Small intestine (tissue), 7 donors: ENCODE results near the gene KRTAP5-1. TPM values are rescaled to one million over a fixed set of nuclear protein-coding genes. Genes with fewer than 3 reads are reported as not detected.
A peak's percentile ranks its signal among the peaks of the same experiment; 100 is the strongest.

Experiments
- DNase-seq, 2 donors: peaks; one replicate each; pipeline versions ENCODE4 v3.0.0 to v3.0.0-alpha.2; 2013
- FAIRE-seq: peaks from 2 replicates; lab custom pipeline; 2012; peaks lifted over from hg19 to GRCh38; lab: Jason Lieb, UNC
- H3K27ac ChIP-seq, 3 donors: one replicate each; pipeline ENCODE4 v1.5.1; 2013; ENCODE audit warnings: low read length in 2 of 3, mild to moderate bottlenecking in 2 of 3, control low read depth in 1 of 3, inconsistent platforms in 1 of 3, low read depth in 1 of 3, moderate library complexity in 1 of 3
- H3K27me3 ChIP-seq, 3 donors: one replicate each; pipeline ENCODE4 v1.6.1; 2013; ENCODE audit warnings: low read length in 3 of 3, inconsistent platforms in 1 of 3; ENCODE audit not compliant: control insufficient read depth in 3 of 3, insufficient read depth in 3 of 3
- H3K36me3 ChIP-seq, 3 donors: one replicate each; pipeline ENCODE4 v1.6.1; 2013; ENCODE audit warnings: low read length in 3 of 3, inconsistent platforms in 1 of 3, low read depth in 1 of 3, mild to moderate bottlenecking in 1 of 3, moderate library complexity in 1 of 3; ENCODE audit not compliant: control insufficient read depth in 3 of 3, insufficient read depth in 2 of 3
- H3K4me1 ChIP-seq, 3 donors: one replicate each; pipeline ENCODE4 v1.6.1; 2013; ENCODE audit warnings: low read length in 2 of 3, inconsistent platforms in 1 of 3, low read depth in 1 of 3, mild to moderate bottlenecking in 1 of 3, moderate library complexity in 1 of 3; ENCODE audit not compliant: control insufficient read depth in 3 of 3, insufficient read depth in 2 of 3
- H3K4me3 ChIP-seq, 3 donors: one replicate each; pipeline ENCODE4 v1.5.1; 2013; ENCODE audit warnings: low read length in 3 of 3, control low read depth in 1 of 3, inconsistent platforms in 1 of 3, low read depth in 1 of 3, mild to moderate bottlenecking in 1 of 3, moderate library complexity in 1 of 3
- H3K9me3 ChIP-seq, 2 donors: one replicate each; pipeline ENCODE4 v1.6.1; 2013; ENCODE audit warnings: low read depth in 1 of 2, low read length in 1 of 2; ENCODE audit not compliant: control insufficient read depth in 2 of 2, insufficient read depth in 1 of 2
- WGBS, 3 donors: extraction: QIAGEN DNeasy Blood & Tissue Kit; methylation state at CpG; one replicate each; pipeline ENCODE4 v1.1.7; 2013; 5-methylcytosine and 5-hydroxymethylcytosine counted together
- polyA plus RNA-seq, 4 donors: library from polyadenylated mRNA; stranded (reverse) in 3 of 4; unstranded in 1 of 4; fragments of 200-250 nt in 3 of 4; fragments of 120-200 nt in 1 of 4; gene quantifications; one replicate each; pipeline versions ENCODE4 v1.2.1 to v1.2.3, GENCODE V29; 2013
- donor health status: healthy with polysubstance abuse.
- donor health status: control.
- donor health status: control.
- donor health status: Bipolar disorder and iron deficiency.
- donor health status: healthy.

Gene KRTAP5-1
- polyA plus RNA-seq, 4 donors, result 2.0 TPM; not detected in 3

- FAIRE-seq (no peak), DNase-seq (peak in 1 of 2 donors; percentile 85)
- Histone ChIP-seq H3K4me1 (peaks cover 0 to 39% (median 2%) of the 10 kb centered on the region in 3 donors), H3K4me3 (peak overlapping the region; percentile 48 to 76 (median 61)), H3K9me3 (peaks cover 0 to 8% of the 10 kb centered on the region in 2 donors), H3K36me3 (peaks cover 0 to 14% (median 0%) of the 10 kb centered on the region in 3 donors), H3K27ac (peak overlapping the region; percentile 71 to 96 (median 88)), H3K27me3 (peaks cover 0 to 14% (median 0%) of the 10 kb centered on the region in 3 donors)
- 0 to 8% (median 3%) methylated on average over 5 to 7 of the region's 7 CpGs for WGBS, 3 donors
Measured at GRCh38 chr11:1573903-1574237, 11.2 kb downstream of the KRTAP5-1 start.

GRCh38 chr11:1573077-1573902, 11.8 kb downstream of the KRTAP5-1 start:
- H3K36me3 ChIP-seq, result peaks cover 0 to 19% (median 0%) of the 10 kb centered on the region in 3 donors
- peak overlapping the region; percentile 71 to 96 (median 88) for H3K27ac ChIP-seq
- H3K4me1 ChIP-seq, result peaks cover 0 to 45% (median 2%) of the 10 kb centered on the region in 3 donors
- H3K27me3 ChIP-seq, result peaks cover 0 to 14% (median 0%) of the 10 kb centered on the region in 3 donors
- H3K4me3 ChIP-seq, result peak overlapping the region; percentile 48 to 76 (median 61)
- peaks cover 0 to 3% of the 10 kb centered on the region in 2 donors for H3K9me3 ChIP-seq
- FAIRE-seq, result no peak
- peak; percentile 59 to 74 for DNase-seq
- WGBS, 3 donors, result 1 to 6% (median 4%) methylated on average over 21 to 36 of the region's 37 CpGs

GRCh38 chr11:1572197-1573076, 12.6 kb downstream of the KRTAP5-1 start, which contains the start of gene DUSP8:
Gene DUSP8 (minus strand): TSS chr11:1572271. CDS start chr11:1565826, 6,445 bp downstream.
- Histone ChIP-seq H3K27me3 (peaks cover 0 to 14% (median 0%) of the 10 kb centered on the region in 3 donors), H3K27ac (peak within 1 kb of the TSS; percentile 71 to 96 (median 88)), H3K36me3 (peaks cover 0 to 27% (median 0%) of the 10 kb centered on the region in 3 donors), H3K9me3 (no peaks in the 10 kb centered on the region), H3K4me3 (peak within 1 kb of the TSS; percentile 61 to 76 (median 75)), H3K4me1 (peaks cover 0 to 53% (median 2%) of the 10 kb centered on the region in 3 donors)
- peak; percentile 89 to 98 for DNase-seq
- no peak for FAIRE-seq
- 0 to 1% (median 1%) methylated on average over 56 to 121 of the region's 124 CpGs for WGBS, 3 donors

- Histone ChIP-seq H3K9me3 (no peaks in the 10 kb centered on the region), H3K4me3 (peak overlapping the region; percentile 39 to 76 (median 75)), H3K27me3 (peaks cover 0 to 14% (median 0%) of the 10 kb centered on the region in 3 donors), H3K36me3 (peaks cover 0 to 30% (median 0%) of the 10 kb centered on the region in 3 donors), H3K4me1 (peaks cover 0 to 60% (median 2%) of the 10 kb centered on the region in 3 donors), H3K27ac (peak overlapping the region in 2 of 3 donors; percentile 4 to 94)
- 1% methylated on average over 37 to 91 of the region's 91 CpGs; no CpG with 5 or more reads in 1 of the 3 donors for WGBS, 3 donors
- FAIRE-seq (no peak), DNase-seq (no peak)
Measured at GRCh38 chr11:1571760-1572196, 13.3 kb downstream of the KRTAP5-1 start.

- FAIRE-seq, result no peak
- H3K9me3 ChIP-seq, result no peaks in the 10 kb centered on the region
- H3K27ac ChIP-seq, result peak overlapping the region in 2 of 3 donors; percentile 4 to 94
- peak in 1 of 2 donors; percentile 76 for DNase-seq
- H3K4me3 ChIP-seq, result peak overlapping the region; percentile 39 to 76 (median 75)
- peaks cover 0 to 67% (median 2%) of the 10 kb centered on the region in 3 donors for H3K4me1 ChIP-seq
- H3K27me3 ChIP-seq, result peaks cover 0 to 14% (median 0%) of the 10 kb centered on the region in 3 donors
- peaks cover 0 to 35% (median 0%) of the 10 kb centered on the region in 3 donors for H3K36me3 ChIP-seq
- WGBS, 3 donors, result 6 to 13% (median 8%) methylated on average over 27 to 58 of the region's 58 CpGs
Measured at GRCh38 chr11:1570896-1571759, 14.0 kb downstream of the KRTAP5-1 start.

- 78 to 79% (median 78%) methylated on average over 8 of the region's 8 CpGs for WGBS, 3 donors
- peaks cover 0 to 14% (median 0%) of the 10 kb centered on the region in 3 donors for H3K27me3 ChIP-seq
- DNase-seq (no peak), FAIRE-seq (no peak)
- peak overlapping the region in 2 of 3 donors; percentile 75 to 76 for H3K4me3 ChIP-seq
- peaks cover 0 to 42% (median 0%) of the 10 kb centered on the region in 3 donors for H3K36me3 ChIP-seq
- H3K9me3 ChIP-seq, result no peaks in the 10 kb centered on the region
- peaks cover 0 to 73% (median 2%) of the 10 kb centered on the region in 3 donors for H3K4me1 ChIP-seq
- H3K27ac ChIP-seq, result peak overlapping the region in 1 of 3 donors; percentile 94
Measured at GRCh38 chr11:1570531-1570895, 14.6 kb downstream of the KRTAP5-1 start.

- WGBS, 3 donors, result 61 to 69% (median 67%) methylated on average over 9 to 11 of the region's 11 CpGs
- Histone ChIP-seq H3K27ac (peak overlapping the region in 1 of 3 donors; percentile 94), H3K27me3 (peaks cover 0 to 14% (median 0%) of the 10 kb centered on the region in 3 donors), H3K36me3 (peaks cover 0 to 46% (median 0%) of the 10 kb centered on the region in 3 donors), H3K4me1 (peaks cover 0 to 76% (median 2%) of the 10 kb centered on the region in 3 donors), H3K4me3 (peak overlapping the region in 1 of 3 donors; percentile 75), H3K9me3 (no peaks in the 10 kb centered on the region)
- DNase-seq (peak in 1 of 2 donors; percentile 84), FAIRE-seq (no peak)
Measured at GRCh38 chr11:1570001-1570453, 15.1 kb downstream of the KRTAP5-1 start.
